ENCODE results near the gene CARD11.

The CARD11 gene

DNA sequence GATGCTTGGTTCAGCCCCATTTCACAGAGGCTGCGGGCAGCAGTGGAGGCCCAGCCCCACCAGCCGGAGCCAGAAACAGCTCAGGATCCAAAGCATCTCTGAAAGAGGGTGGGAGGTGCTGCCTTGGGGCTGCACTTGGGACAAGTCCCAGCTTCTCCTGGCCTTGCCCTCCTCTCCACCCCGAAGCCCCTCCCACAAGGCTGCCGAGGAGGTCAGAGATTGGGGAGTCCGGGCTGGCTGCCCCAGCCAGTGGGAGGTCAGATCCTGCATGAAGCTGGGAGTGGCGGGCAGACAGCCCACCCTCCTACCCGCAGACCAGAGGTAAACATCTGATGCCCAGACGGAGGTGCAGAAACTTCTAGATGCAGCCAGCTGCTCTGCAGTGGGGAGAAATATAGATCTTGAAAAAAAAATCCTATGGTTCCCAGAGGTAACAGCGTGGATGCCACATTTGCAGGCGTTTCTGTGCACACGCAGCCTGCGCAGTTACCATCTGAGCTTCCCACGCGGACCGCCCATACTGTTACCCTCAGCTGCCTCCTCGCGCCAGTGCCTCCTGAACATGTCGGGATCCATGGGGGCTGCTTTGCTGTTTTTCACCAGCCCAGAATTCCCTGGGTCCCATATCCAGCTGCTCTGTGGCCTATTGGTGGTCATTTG lies 162.7 kb downstream of the CARD11 start:
- in situ Hi-C loops (cut with HindIII; ENCODE audit: low sequenced_read_pairs), result no loop called here

- in situ Hi-C loops (cut with HindIII; ENCODE audit: low sequenced_read_pairs), result no loop called here
Observed at GRCh38 chr7:2880051-2880450, 163.6 kb downstream of the CARD11 start.

- in situ Hi-C loops (cut with HindIII; ENCODE audit: low sequenced_read_pairs), result no loop called here
Observed at GRCh38 chr7:2879354-2879753, 164.3 kb downstream of the CARD11 start.

GRCh38 chr7:2878306-2878705 lies 165.4 kb downstream of the CARD11 start:
- in situ Hi-C loops (cut with HindIII; ENCODE audit: low sequenced_read_pairs), result no loop called here

GRCh38 chr7:2876031-2876731 lies 167.5 kb downstream of the CARD11 start:
- in situ Hi-C loops (cut with HindIII; ENCODE audit: low sequenced_read_pairs), result no loop called here

DNA sequence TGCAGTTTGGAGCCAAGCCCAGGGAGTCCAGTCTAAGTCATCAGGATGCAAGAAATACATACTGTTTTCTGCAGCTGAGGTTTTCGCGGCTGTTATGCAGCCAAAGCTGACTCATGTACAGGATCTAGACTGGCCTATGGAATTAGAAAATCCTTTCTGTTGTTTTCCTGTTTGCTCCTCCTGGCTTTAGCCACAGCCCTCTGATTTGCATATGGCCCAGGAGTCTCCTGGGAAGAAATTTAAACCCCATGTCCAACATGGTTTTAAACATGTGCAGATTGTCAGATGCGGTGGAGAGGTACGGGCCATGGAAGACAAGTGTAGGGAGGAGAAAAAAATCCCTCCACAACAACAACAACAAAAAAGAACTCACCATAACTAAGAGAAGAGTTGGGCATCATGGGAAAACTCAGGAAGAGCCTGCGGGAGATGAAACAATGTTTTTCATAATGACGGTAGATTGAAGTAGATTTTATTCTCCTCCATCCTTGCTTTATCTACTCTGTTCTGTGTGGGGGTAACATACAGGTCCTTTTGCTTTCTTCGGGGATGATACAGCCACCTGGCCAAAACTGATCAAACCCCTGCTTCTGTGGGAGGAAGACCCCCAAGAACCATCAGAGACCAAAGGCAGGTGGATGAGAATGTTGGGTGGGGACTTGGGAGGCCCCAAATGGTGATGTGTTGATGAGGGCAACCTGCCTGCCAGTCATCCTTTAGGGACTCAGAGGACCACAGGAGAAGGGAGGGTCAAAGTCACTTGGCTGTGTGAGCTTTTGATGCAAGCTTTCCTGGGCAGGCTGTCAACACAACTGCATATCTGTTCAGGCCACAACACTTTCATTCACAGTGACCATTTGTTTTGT lies 169.7 kb downstream of the CARD11 start:
- in situ Hi-C loops (cut with HindIII; ENCODE audit: low sequenced_read_pairs), result no loop called here

DNA sequence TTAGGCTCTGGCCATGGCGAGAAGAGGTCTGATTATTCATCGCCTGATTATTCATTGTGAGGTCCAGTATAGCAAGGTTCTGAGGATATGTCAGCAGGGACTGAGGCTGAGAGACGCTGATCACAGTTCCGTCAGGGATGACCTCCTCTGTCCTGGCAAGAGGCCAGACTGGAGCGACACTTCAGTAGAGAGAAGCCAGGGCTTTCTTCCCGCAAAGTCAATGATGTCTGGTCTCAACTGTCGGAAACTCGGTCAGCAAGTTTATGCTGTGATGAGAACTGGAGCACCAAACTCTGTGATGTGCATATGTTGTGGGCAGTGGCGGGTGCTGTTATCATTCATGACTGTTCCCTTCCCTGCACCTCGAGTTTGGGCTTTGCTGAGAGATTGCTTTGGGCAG lies 170.5 kb downstream of the CARD11 start:
- in situ Hi-C loops (cut with HindIII; ENCODE audit: low sequenced_read_pairs), result no loop called here

GRCh38 chr7:2872296-2872874 lies 171.3 kb downstream of the CARD11 start:
- in situ Hi-C loops (cut with HindIII; ENCODE audit: low sequenced_read_pairs), result no loop called here

GRCh38 chr7:2870471-2870931 lies 173.2 kb downstream of the CARD11 start:
- in situ Hi-C loops (cut with HindIII; ENCODE audit: low sequenced_read_pairs), result no loop called here

DNA sequence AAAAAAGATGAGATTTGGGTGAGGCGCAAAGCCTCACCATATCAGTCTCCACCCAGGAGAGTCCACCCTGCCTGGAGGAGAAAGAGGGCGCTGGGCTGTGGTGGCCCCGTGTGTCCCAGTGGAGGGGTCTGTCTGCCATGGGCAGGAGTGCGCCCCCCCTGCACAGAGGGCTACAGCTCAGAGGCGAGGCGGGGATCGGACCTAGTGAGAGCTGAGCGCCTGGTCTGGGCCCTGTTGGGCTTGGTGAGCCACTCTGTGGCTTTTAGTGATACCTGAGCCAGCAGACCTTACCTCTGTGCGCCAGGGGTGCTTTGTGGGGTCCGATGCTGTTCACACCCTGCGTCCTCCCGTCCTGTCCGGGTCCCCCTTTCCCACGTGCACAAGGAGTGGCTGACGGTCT lies 173.7 kb downstream of the CARD11 start:
- in situ Hi-C loops (cut with HindIII; ENCODE audit: low sequenced_read_pairs), result no loop called here

DNA sequence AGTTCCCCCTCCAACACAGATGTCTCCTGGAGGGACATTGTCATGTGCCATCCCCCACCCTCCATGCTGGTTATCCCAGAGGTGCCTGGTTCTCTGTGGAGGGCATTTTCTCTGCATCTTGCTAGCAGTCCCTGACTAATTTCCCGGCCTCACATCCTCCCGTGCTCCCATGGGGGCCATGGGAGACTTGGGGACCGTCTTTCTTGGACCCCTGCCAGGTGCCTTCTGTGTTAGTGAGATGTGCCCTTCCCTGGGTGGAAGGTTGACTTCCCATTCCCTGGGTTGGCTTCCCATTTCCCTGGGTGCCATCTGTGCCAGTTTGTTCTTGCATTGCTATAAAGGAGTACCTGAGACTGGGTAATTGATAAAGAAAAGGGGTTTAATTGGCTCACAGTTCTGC lies 177.1 kb downstream of the CARD11 start:
- in situ Hi-C loops (cut with HindIII; ENCODE audit: low sequenced_read_pairs), result no loop called here

GRCh38 chr7:2864999-2865670 lies 178.5 kb downstream of the CARD11 start:
- in situ Hi-C loops (cut with HindIII; ENCODE audit: low sequenced_read_pairs), result no loop called here

- in situ Hi-C loops (cut with HindIII; ENCODE audit: low sequenced_read_pairs), result no loop called here
Observed at GRCh38 chr7:2864204-2864985, 179.3 kb downstream of the CARD11 start.

- in situ Hi-C loops (cut with HindIII; ENCODE audit: low sequenced_read_pairs), result no loop called here
Observed at GRCh38 chr7:2863461-2864066, 180.1 kb downstream of the CARD11 start.

GRCh38 chr7:2862831-2863361 lies 180.8 kb downstream of the CARD11 start:
- in situ Hi-C loops (cut with HindIII; ENCODE audit: low sequenced_read_pairs), result no loop called here

- in situ Hi-C loops (cut with HindIII; ENCODE audit: low sequenced_read_pairs), result no loop called here
Observed at GRCh38 chr7:2861509-2861908, 182.2 kb downstream of the CARD11 start.

DNA sequence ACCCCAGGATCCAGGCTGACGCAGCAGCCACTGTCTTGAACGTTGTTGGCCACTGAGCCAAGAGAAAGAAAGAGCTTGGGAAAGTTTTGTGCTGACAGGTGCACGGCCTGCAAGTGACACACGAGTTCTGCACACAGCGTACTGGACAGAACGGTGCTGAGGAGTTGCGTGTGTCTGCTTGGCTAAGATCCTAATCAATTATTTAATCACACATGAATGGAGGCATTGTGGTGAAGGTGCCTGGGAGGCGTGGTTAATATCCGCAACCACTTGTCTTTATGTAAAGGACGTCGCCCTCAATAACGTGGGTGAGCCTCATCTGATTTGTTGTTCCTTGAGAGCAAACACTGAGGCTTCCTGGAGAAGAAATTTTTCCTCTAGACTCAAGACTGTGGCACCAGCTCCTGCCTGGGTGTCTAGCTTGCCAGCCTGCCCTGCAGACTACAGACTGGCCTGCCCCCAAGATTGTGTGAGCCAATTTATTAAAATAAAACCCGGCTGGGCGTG lies 183.0 kb downstream of the CARD11 start:
- in situ Hi-C loops (cut with HindIII; ENCODE audit: low sequenced_read_pairs), result no loop called here

- in situ Hi-C loops (cut with HindIII; ENCODE audit: low sequenced_read_pairs), result no loop called here
Observed at GRCh38 chr7:2859952-2860351, 183.7 kb downstream of the CARD11 start.

DNA sequence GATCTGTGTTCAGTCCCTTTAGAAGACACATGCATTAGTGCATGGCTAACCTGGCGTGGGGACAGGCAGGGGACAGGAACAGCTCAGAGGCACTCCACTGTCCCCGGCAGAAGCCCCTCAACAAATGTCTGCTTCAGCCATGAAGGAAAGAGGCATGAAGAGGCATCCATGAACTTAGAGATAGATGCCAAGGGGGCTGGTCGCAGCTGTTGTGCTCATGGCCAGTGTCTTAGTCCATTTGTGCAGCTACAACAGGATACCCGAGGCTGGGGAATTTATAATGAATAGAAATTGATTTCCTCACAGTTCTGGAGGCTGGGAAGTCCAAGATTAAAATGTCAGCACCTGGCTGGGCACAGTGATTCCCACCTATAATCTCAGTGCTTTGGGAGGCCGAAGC lies 185.0 kb downstream of the CARD11 start:
- in situ Hi-C loops (cut with HindIII; ENCODE audit: low sequenced_read_pairs), result no loop called here

Measured in DLD1 (cell line).